Measurements from ENCODE around the gene HTR4. TPM values are rescaled to one million over a fixed set of nuclear protein-coding genes. Genes with fewer than 3 reads are reported as not detected.

HTR4 gene
- total RNA-seq, 2 donors from 2014 or later: not detected

GRCh38 chr5:148633067-148633377 is 21.3 kb downstream of the HTR4 start:
- no peak overlapping the region for H3K9ac ChIP-seq (ENCODE audit: extremely low read depth, low read length, poor library complexity, severe bottlenecking)
- Mint-ChIP-seq H3K27ac (no peak overlapping the region), H3K27me3 (ENCODE audit: insufficient read depth) (no peaks in the 10 kb centered on the region), H3K4me1 (peaks cover 7% of the 10 kb centered on the region), H3K9me3 (no peaks in the 10 kb centered on the region), H3K4me3 (no peak overlapping the region), H3K36me3 (ENCODE audit: low read depth) (no peaks in the 10 kb centered on the region)
- no peaks in the 10 kb centered on the region for H3K9me3 ChIP-seq (ENCODE audit: control insufficient read depth, low read length)
- H3K4me3 ChIP-seq (ENCODE audit: low read length): no peak overlapping the region
- no peaks in the 10 kb centered on the region for H3K27me3 ChIP-seq (ENCODE audit: control insufficient read depth, insufficient read depth, low read length, poor library complexity, severe bottlenecking)
- DNase-seq: no peak
- H3K4me1 ChIP-seq (ENCODE audit: control insufficient read depth, insufficient read depth, low read length): peaks cover 2% of the 10 kb centered on the region
- H3K36me3 ChIP-seq (ENCODE audit: control insufficient read depth, insufficient read depth, low read length): no peaks in the 10 kb centered on the region
- no peak for TF ChIP-seq CTCF (conservative IDR thresholded peaks at IDR 0.05)
- no peak overlapping the region for H3K27ac ChIP-seq (ENCODE audit: low read depth, low read length)
- WGBS, 2 experiments (ENCODE audit: insufficient coverage in 1 of 2, insufficient read length in 1 of 2): no CpG with 5 or more reads among the region's 1 CpG

- H3K9me3 Mint-ChIP-seq: no peaks in the 10 kb centered on the region
- H3K4me3 Mint-ChIP-seq: no peak overlapping the region
- H3K4me1 ChIP-seq (ENCODE audit: control insufficient read depth, insufficient read depth, low read length): peaks cover 2% of the 10 kb centered on the region
- H3K4me3 ChIP-seq (ENCODE audit: low read length): no peak overlapping the region
- H3K9me3 ChIP-seq (ENCODE audit: control insufficient read depth, low read length): no peaks in the 10 kb centered on the region
- H3K4me1 Mint-ChIP-seq: peaks cover 7% of the 10 kb centered on the region
- H3K27me3 Mint-ChIP-seq (ENCODE audit: insufficient read depth): no peaks in the 10 kb centered on the region
- H3K27ac ChIP-seq (ENCODE audit: low read depth, low read length): no peak overlapping the region
- no peaks in the 10 kb centered on the region for H3K36me3 ChIP-seq (ENCODE audit: control insufficient read depth, insufficient read depth, low read length)
- H3K9ac ChIP-seq (ENCODE audit: extremely low read depth, low read length, poor library complexity, severe bottlenecking): no peak overlapping the region
- no peak for DNase-seq
- TF ChIP-seq CTCF (conservative IDR thresholded peaks at IDR 0.05): no peak
- no peak overlapping the region for H3K27ac Mint-ChIP-seq
- no peaks in the 10 kb centered on the region for H3K27me3 ChIP-seq (ENCODE audit: control insufficient read depth, insufficient read depth, low read length, poor library complexity, severe bottlenecking)
- 77 to 84% methylated on average over 6 to 8 of the region's 8 CpGs for WGBS, 2 experiments (ENCODE audit: insufficient coverage in 1 of 2, insufficient read length in 1 of 2)
- H3K36me3 Mint-ChIP-seq (ENCODE audit: low read depth): no peaks in the 10 kb centered on the region
Observed at GRCh38 chr5:148632255-148633066, 21.9 kb downstream of the HTR4 start.

GRCh38 chr5:148626986-148627385 is 27.3 kb downstream of the HTR4 start:
- Mint-ChIP-seq H3K9me3 (no peaks in the 10 kb centered on the region), H3K4me1 (peaks cover 5% of the 10 kb centered on the region), H3K27me3 (ENCODE audit: insufficient read depth) (no peaks in the 10 kb centered on the region), H3K27ac (no peak overlapping the region), H3K36me3 (ENCODE audit: low read depth) (no peaks in the 10 kb centered on the region), H3K4me3 (no peak overlapping the region)
- H3K36me3 ChIP-seq (ENCODE audit: control insufficient read depth, insufficient read depth, low read length): no peaks in the 10 kb centered on the region
- H3K4me3 ChIP-seq (ENCODE audit: low read length): no peak overlapping the region
- H3K27me3 ChIP-seq (ENCODE audit: control insufficient read depth, insufficient read depth, low read length, poor library complexity, severe bottlenecking): no peaks in the 10 kb centered on the region
- H3K27ac ChIP-seq (ENCODE audit: low read depth, low read length): no peak overlapping the region
- no peaks in the 10 kb centered on the region for H3K9me3 ChIP-seq (ENCODE audit: control insufficient read depth, low read length)
- no peak for TF ChIP-seq CTCF (conservative IDR thresholded peaks at IDR 0.05)
- no peak for DNase-seq
- H3K9ac ChIP-seq (ENCODE audit: extremely low read depth, low read length, poor library complexity, severe bottlenecking): no peak overlapping the region
- 80% methylated on average over 4 to 5 of the region's 5 CpGs for WGBS, 2 experiments (ENCODE audit: insufficient coverage in 1 of 2, insufficient read length in 1 of 2)
- no peaks in the 10 kb centered on the region for H3K4me1 ChIP-seq (ENCODE audit: control insufficient read depth, insufficient read depth, low read length)

Measured in endodermal cell (in vitro differentiated cells).